ENCODE results near the gene HSPA6.
"Not testable (repeated sequence)": the region's sequence is repeated elsewhere in the genome, so short reads cannot be mapped to it uniquely, and the experiment has no call there.

Gene HSPA6

GRCh38 chr1:161560960-161561715 is 36.8 kb downstream of the HSPA6 start:
- not testable (repeated sequence) for DNase-seq (ENCODE audit: low read depth in 3 of 3)

- DNase-seq (ENCODE audit: low read depth in 3 of 3): not testable (repeated sequence)
Measured at GRCh38 chr1:161562441-161562840, 38.1 kb downstream of the HSPA6 start.

GRCh38 chr1:161563522-161563921 is 39.2 kb downstream of the HSPA6 start:
- not testable (repeated sequence) for DNase-seq (ENCODE audit: low read depth in 3 of 3)

GRCh38 chr1:161566602-161566960 is 42.2 kb downstream of the HSPA6 start:
- DNase-seq (ENCODE audit: low read depth in 3 of 3): not testable (repeated sequence)

- DNase-seq (ENCODE audit: low read depth in 3 of 3): not testable (repeated sequence)
Measured at GRCh38 chr1:161571703-161572102, 47.4 kb downstream of the HSPA6 start.

Data from stimulated activated CD4-positive, alpha-beta T cell treated with anti-CD3 and anti-CD28 coated beads, TNF-alpha, amount 100 ng/mL, for 48 hours (primary cell).